ENCODE results near the gene AARS2.

The AARS2 gene

GRCh38 chr6:44257025-44257752 is 56.0 kb downstream of the AARS2 start, which contains the start of gene SLC35B2:
TSS of gene SLC35B2 (minus strand) at chr6:44257528. CDS start at chr6:44257410, 118 bp downstream.
- peak within 1 kb of the TSS; percentile 46 to 73 for H3K27ac ChIP-seq (ENCODE audit: insufficient read depth in 1 of 2, low read depth in 1 of 2, low read length in 2 of 2, poor library complexity in 1 of 2, severe bottlenecking in 2 of 2)
- no peaks in the 10 kb centered on the region for H3K27me3 ChIP-seq (replicated peaks in 2 of 5; ENCODE audit: control insufficient read depth in 4 of 5, insufficient read depth in 5 of 5, low read length in 4 of 5)
- no peaks in the 10 kb centered on the region for H3K9me3 ChIP-seq (ENCODE audit: control extremely low read depth in 1 of 5, control insufficient read depth in 4 of 5, insufficient read depth in 2 of 5, low read depth in 1 of 5, low read length in 4 of 5)
- H3K4me1 ChIP-seq (ENCODE audit: control extremely low read depth in 1 of 4, control insufficient read depth in 4 of 4, insufficient read depth in 4 of 4, low read length in 3 of 4) = peaks cover 4 to 42% (median 29%) of the 10 kb centered on the region in 4 experiments
- under 1% methylated on average over 76 of the region's 80 CpGs for WGBS (ENCODE audit: insufficient coverage)
- peaks cover 17 to 74% (median 56%) of the 10 kb centered on the region in 4 experiments for H3K36me3 ChIP-seq (ENCODE audit: control insufficient read depth in 4 of 4, insufficient read depth in 4 of 4, low read length in 3 of 4)
- POLR2A ChIA-PET = interaction anchor here (0.7 to 4.5 kb wide), 4 partner anchors 11 to 80 kb away, joined by 3 to 42 read pairs (median 4); partner anchors contain the start of gene HSP90AB1
- H3K4me3 ChIP-seq (ENCODE audit: control insufficient read depth in 1 of 7, extremely low read depth in 1 of 7, insufficient read depth in 4 of 7, low read depth in 2 of 7, low read length in 6 of 7) = peak within 1 kb of the TSS; percentile 63 to 89 (median 83)
- CTCF ChIA-PET = interaction anchor here (0.6 to 5.0 kb wide), 21 partner anchors 7 to 742 kb away, joined by 3 to 35 read pairs (median 4); partner anchors contain the start of genes AARS2 and HSP90AB1
- DNase-seq = peak; percentile 50 to 77 (median 69)

- ChIA-PET CTCF (interaction anchor here (0.6 to 5.0 kb wide), 22 partner anchors 8 to 742 kb away, joined by 3 to 35 read pairs (median 4); partner anchors contain the start of genes AARS2 and HSP90AB1), POLR2A (interaction anchor here (0.6 to 4.5 kb wide), 5 partner anchors 10 to 80 kb away, joined by 3 to 42 read pairs (median 3); partner anchors contain the start of gene HSP90AB1)
Observed at GRCh38 chr6:44256775-44257024, 56.4 kb downstream of the AARS2 start.

GRCh38 chr6:44255871-44256774 is 57.0 kb downstream of the AARS2 start:
- H3K27me3 ChIP-seq (replicated peaks in 2 of 5; ENCODE audit: control insufficient read depth in 4 of 5, insufficient read depth in 5 of 5, low read length in 4 of 5) = no peaks in the 10 kb centered on the region
- H3K9me3 ChIP-seq (ENCODE audit: control extremely low read depth in 1 of 5, control insufficient read depth in 4 of 5, insufficient read depth in 2 of 5, low read depth in 1 of 5, low read length in 4 of 5) = no peaks in the 10 kb centered on the region
- WGBS (ENCODE audit: insufficient coverage) = 35% methylated on average over 15 of the region's 15 CpGs
- peaks cover 15 to 74% (median 57%) of the 10 kb centered on the region in 4 experiments for H3K36me3 ChIP-seq (ENCODE audit: control insufficient read depth in 4 of 4, insufficient read depth in 4 of 4, low read length in 3 of 4)
- ChIA-PET POLR2A (interaction anchor here (0.6 to 4.5 kb wide), 5 partner anchors 10 to 79 kb away, joined by 3 to 42 read pairs (median 3); partner anchors contain the start of gene HSP90AB1), CTCF (interaction anchor here (0.6 to 5.0 kb wide), 27 partner anchors 8 to 741 kb away, joined by 3 to 35 read pairs (median 4); partner anchors contain the start of genes AARS2 and HSP90AB1)
- peak overlapping the region in 1 of 2 experiments; percentile 73 for H3K27ac ChIP-seq (ENCODE audit: insufficient read depth in 1 of 2, low read depth in 1 of 2, low read length in 2 of 2, poor library complexity in 1 of 2, severe bottlenecking in 2 of 2)
- peak overlapping the region in 6 of 7 experiments; percentile 63 to 89 (median 85) for H3K4me3 ChIP-seq (ENCODE audit: control insufficient read depth in 1 of 7, extremely low read depth in 1 of 7, insufficient read depth in 4 of 7, low read depth in 2 of 7, low read length in 6 of 7)
- peak in 2 of 3 donors; percentile 39 to 50 for DNase-seq
- H3K4me1 ChIP-seq (ENCODE audit: control extremely low read depth in 1 of 4, control insufficient read depth in 4 of 4, insufficient read depth in 4 of 4, low read length in 3 of 4) = peaks cover 4 to 34% (median 26%) of the 10 kb centered on the region in 4 experiments

More at GRCh38 chr6:44256775-44257024, 56.4 kb downstream of the AARS2 start:
- WGBS (ENCODE audit: insufficient coverage) = 0% methylated on average over 5 of the region's 12 CpGs
- H3K27ac ChIP-seq (ENCODE audit: insufficient read depth in 1 of 2, low read depth in 1 of 2, low read length in 2 of 2, poor library complexity in 1 of 2, severe bottlenecking in 2 of 2) = peak overlapping the region in 1 of 2 experiments; percentile 73
- no peak for DNase-seq
- peaks cover 4 to 37% (median 26%) of the 10 kb centered on the region in 4 experiments for H3K4me1 ChIP-seq (ENCODE audit: control extremely low read depth in 1 of 4, control insufficient read depth in 4 of 4, insufficient read depth in 4 of 4, low read length in 3 of 4)
- no peaks in the 10 kb centered on the region for H3K27me3 ChIP-seq (replicated peaks in 2 of 5; ENCODE audit: control insufficient read depth in 4 of 5, insufficient read depth in 5 of 5, low read length in 4 of 5)
- peaks cover 17 to 74% (median 56%) of the 10 kb centered on the region in 4 experiments for H3K36me3 ChIP-seq (ENCODE audit: control insufficient read depth in 4 of 4, insufficient read depth in 4 of 4, low read length in 3 of 4)
- H3K4me3 ChIP-seq (ENCODE audit: control insufficient read depth in 1 of 7, extremely low read depth in 1 of 7, insufficient read depth in 4 of 7, low read depth in 2 of 7, low read length in 6 of 7) = peak overlapping the region; percentile 63 to 89 (median 83)
- no peaks in the 10 kb centered on the region for H3K9me3 ChIP-seq (ENCODE audit: control extremely low read depth in 1 of 5, control insufficient read depth in 4 of 5, insufficient read depth in 2 of 5, low read depth in 1 of 5, low read length in 4 of 5)

- no peaks in the 10 kb centered on the region for H3K27me3 ChIP-seq (replicated peaks in 2 of 5; ENCODE audit: control insufficient read depth in 4 of 5, insufficient read depth in 5 of 5, low read length in 4 of 5)
- H3K9me3 ChIP-seq (ENCODE audit: control extremely low read depth in 1 of 5, control insufficient read depth in 4 of 5, insufficient read depth in 2 of 5, low read depth in 1 of 5, low read length in 4 of 5) = no peaks in the 10 kb centered on the region
- peak overlapping the region in 1 of 7 experiments; percentile 87 for H3K4me3 ChIP-seq (ENCODE audit: control insufficient read depth in 1 of 7, extremely low read depth in 1 of 7, insufficient read depth in 4 of 7, low read depth in 2 of 7, low read length in 6 of 7)
- peaks cover 4 to 37% (median 26%) of the 10 kb centered on the region in 4 experiments for H3K4me1 ChIP-seq (ENCODE audit: control extremely low read depth in 1 of 4, control insufficient read depth in 4 of 4, insufficient read depth in 4 of 4, low read length in 3 of 4)
- peaks cover 18 to 73% (median 62%) of the 10 kb centered on the region in 4 experiments for H3K36me3 ChIP-seq (ENCODE audit: control insufficient read depth in 4 of 4, insufficient read depth in 4 of 4, low read length in 3 of 4)
- POLR2A ChIA-PET = interaction anchor here (0.6 to 4.5 kb wide), 4 partner anchors 9 to 1588 kb away, joined by 3 to 42 read pairs (median 8); partner anchors contain the start of genes HSP90AB1 and NFKBIE
- WGBS (ENCODE audit: insufficient coverage) = 96% methylated on average over 6 of the region's 16 CpGs
- DNase-seq = peak in 2 of 3 donors; percentile 38 to 39
- CTCF ChIA-PET = interaction anchor here (0.8 to 5.0 kb wide), 16 partner anchors 9 to 158 kb away, joined by 3 to 35 read pairs (median 4); partner anchors contain the start of gene SLC29A1
- H3K27ac ChIP-seq (ENCODE audit: insufficient read depth in 1 of 2, low read depth in 1 of 2, low read length in 2 of 2, poor library complexity in 1 of 2, severe bottlenecking in 2 of 2) = no peak overlapping the region
Observed at GRCh38 chr6:44255105-44255808, 57.9 kb downstream of the AARS2 start.

- Histone ChIP-seq H3K4me3 (ENCODE audit: control insufficient read depth in 1 of 7, extremely low read depth in 1 of 7, insufficient read depth in 4 of 7, low read depth in 2 of 7, low read length in 6 of 7) (no peak overlapping the region), H3K4me1 (ENCODE audit: control extremely low read depth in 1 of 4, control insufficient read depth in 4 of 4, insufficient read depth in 4 of 4, low read length in 3 of 4) (peaks cover 4 to 44% (median 28%) of the 10 kb centered on the region in 4 experiments), H3K27me3 (replicated peaks in 2 of 5; ENCODE audit: control insufficient read depth in 4 of 5, insufficient read depth in 5 of 5, low read length in 4 of 5) (no peaks in the 10 kb centered on the region), H3K36me3 (ENCODE audit: control insufficient read depth in 4 of 4, insufficient read depth in 4 of 4, low read length in 3 of 4) (peaks cover 23 to 73% (median 61%) of the 10 kb centered on the region in 4 experiments), H3K27ac (ENCODE audit: insufficient read depth in 1 of 2, low read depth in 1 of 2, low read length in 2 of 2, poor library complexity in 1 of 2, severe bottlenecking in 2 of 2) (no peak overlapping the region), H3K9me3 (ENCODE audit: control extremely low read depth in 1 of 5, control insufficient read depth in 4 of 5, insufficient read depth in 2 of 5, low read depth in 1 of 5, low read length in 4 of 5) (no peaks in the 10 kb centered on the region)
- 89% methylated on average over 7 of the region's 12 CpGs for WGBS (ENCODE audit: insufficient coverage)
- CTCF ChIA-PET = interaction anchor here (0.5 to 5.0 kb wide), 23 partner anchors 9 to 1179 kb away, joined by 3 to 35 read pairs (median 4); partner anchors contain the start of genes AARS2 and SLC29A1
- POLR2A ChIA-PET = interaction anchor here (0.6 to 4.5 kb wide), 4 partner anchors 8 to 1589 kb away, joined by 3 to 42 read pairs (median 8); partner anchors contain the start of genes HSP90AB1 and NFKBIE
- peak in 1 of 3 donors; percentile 26 for DNase-seq
Observed at GRCh38 chr6:44254191-44255104, 58.7 kb downstream of the AARS2 start.

Measured in common myeloid progenitor, CD34-positive (primary cell).